Mucosa of gallbladder (tissue), 1 donor: Measurements from ENCODE around the gene FANCD2. TPM values are rescaled to one million over a fixed set of nuclear protein-coding genes. Genes with fewer than 3 reads are reported as not detected.
"Not testable (repeated sequence)": the region's sequence is repeated elsewhere in the genome, so short reads cannot be mapped to it uniquely, and the experiment has no call there.

Experiments used
- DNase-seq: peaks from one replicate; pipeline ENCODE4 v3.0.0-alpha.2; 2020; ENCODE audit warnings: low spot score
- total RNA-seq: library from RNA; stranded (reverse); gene quantifications from one replicate; pipeline ENCODE4 v1.2.1, GENCODE V29; 2021
- donor health status: DM: no; HTN: no; CAD: no.

Gene FANCD2
- total RNA-seq, 1 donor from 2014 or later, result 4.5 TPM

DNA sequence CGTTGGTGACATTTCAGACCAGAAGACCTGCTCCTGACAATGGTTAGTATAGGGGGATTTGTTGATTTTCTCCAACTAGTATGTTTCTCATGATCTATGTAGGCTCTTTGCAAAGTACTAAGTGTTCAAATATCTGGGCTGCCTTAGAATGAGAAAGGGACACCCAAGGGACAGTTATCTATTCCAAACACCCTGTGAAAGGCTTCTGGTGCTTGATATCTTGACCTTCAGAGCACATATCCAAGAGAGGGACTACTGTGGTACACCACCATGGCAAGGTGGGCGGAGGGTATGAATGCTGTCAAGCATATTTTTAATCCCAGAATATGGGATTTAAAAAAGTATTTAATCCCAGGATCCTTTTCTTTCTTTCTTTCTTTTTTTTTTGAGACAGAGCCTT is 80.7 kb downstream of the FANCD2 start:
- no peak for DNase-seq

GRCh38 chr3:10108091-10108490 is 81.9 kb downstream of the FANCD2 start, which contains the start of gene FANCD2OS:
Gene FANCD2OS (minus strand): TSS chr3:10108255. CDS start chr3:10104774, 3,481 bp downstream.
- no peak for DNase-seq

- DNase-seq, result peak; percentile 97
Measured at GRCh38 chr3:10115326-10116137, 89.3 kb downstream of the FANCD2 start, which contains the start of gene BRK1. Gene BRK1 (plus strand): TSS chr3:10115675. CDS start chr3:10115702, 27 bp downstream.

GRCh38 chr3:10116138-10116460 is 89.9 kb downstream of the FANCD2 start:
- no peak for DNase-seq

GRCh38 chr3:10116928-10117327 is 90.7 kb downstream of the FANCD2 start:
- no peak for DNase-seq

DNA sequence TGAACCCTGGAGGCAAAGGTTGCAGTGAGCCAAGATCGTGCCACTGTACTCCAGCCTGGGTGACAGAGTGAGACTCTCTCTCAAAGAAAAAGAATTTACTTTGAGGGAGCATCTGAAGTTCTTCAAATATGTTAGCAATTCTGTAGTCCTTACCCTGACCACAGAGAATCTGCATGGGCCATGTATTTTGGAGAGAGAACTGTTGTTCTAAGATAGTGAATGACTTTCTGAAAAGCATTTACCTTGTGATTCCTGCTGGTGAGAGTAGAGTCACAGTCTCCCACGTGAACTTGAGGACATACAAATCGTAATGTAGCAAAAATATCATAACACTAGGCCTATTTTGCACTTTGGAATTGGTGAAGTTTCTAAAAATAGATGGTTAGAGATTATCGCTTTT is 93.1 kb downstream of the FANCD2 start:
- no peak for DNase-seq

GRCh38 chr3:10121064-10121463 is 94.8 kb downstream of the FANCD2 start:
- DNase-seq, result no peak

GRCh38 chr3:10122724-10123123 is 96.5 kb downstream of the FANCD2 start:
- DNase-seq, result no peak

- not testable (repeated sequence) for DNase-seq
Measured at GRCh38 chr3:10135872-10136271, 109.6 kb downstream of the FANCD2 start.

DNA sequence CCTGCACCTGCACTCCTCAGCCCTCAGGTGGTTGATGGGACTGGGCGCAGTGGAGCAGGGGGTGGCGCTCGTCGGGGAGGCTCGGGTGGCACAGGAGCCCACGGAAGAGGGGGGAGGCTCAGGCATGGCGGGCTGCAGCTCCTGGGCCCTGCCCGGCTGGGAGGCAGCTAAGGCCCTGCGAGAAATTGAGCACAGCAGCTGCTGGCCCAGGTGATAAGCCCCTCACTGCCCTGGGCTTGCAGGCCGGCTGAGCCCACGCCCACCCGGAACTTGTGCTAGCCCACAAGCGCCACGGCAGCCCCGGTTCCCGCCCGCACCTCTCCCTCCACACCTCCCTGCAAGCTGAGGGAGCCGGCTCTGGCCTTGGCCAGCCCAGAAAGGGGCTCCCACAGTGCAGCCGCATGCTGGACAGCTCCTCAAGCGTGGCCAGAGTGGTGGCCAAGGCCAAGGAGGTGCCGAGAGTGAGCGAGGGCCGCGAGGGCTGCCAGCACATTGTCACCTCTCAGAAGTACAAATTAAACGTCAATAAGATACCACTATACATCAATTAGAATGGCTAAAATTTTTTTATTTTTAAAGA is 110.3 kb downstream of the FANCD2 start:
- DNase-seq, result no peak

- no peak for DNase-seq
Measured at GRCh38 chr3:10137178-10137577, 110.9 kb downstream of the FANCD2 start.

DNA sequence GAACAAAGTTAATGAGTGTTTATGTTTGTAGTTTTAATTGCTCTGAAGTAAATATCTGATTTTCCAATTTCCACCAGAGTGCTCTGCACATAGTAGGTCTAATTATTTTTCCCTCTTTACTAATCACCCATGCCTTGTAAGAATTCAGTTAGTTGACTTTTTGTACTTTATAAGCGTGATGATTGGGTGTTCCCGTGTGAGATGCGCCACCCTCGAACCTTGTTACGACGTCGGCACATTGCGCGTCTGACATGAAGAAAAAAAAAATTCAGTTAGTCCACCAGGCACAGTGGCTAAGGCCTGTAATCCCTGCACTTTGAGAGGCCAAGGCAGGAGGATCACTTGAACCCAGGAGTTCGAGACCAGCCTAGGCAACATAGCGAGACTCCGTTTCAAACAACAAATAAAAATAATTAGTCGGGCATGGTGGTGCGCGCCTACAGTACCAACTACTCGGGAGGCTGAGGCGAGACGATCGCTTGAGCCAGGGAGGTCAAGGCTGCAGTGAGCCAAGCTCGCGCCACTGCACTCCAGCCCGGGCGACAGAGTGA is 114.8 kb downstream of the FANCD2 start:
- no peak for DNase-seq

GRCh38 chr3:10142707-10143560 is 116.7 kb downstream of the FANCD2 start:
- DNase-seq, result no peak

DNA sequence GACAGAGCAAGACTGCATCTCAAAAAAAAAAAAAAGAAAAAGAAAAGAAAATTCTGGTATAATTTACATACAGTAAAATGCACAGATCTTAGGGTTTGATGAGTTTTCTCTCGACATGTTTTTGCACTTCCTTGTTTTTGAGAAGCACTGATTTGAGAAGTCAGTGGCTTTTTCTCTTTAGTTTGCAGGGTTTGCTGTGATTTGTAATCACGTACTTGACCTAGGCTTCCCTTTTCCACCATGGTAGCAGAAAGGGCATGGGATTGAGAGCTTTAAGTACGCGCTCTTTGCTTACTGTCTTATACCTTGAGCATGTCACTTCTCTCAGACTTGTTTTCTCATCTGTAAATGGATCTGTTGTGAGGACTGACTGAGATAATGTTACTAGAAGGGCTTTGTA is 119.4 kb downstream of the FANCD2 start:
- DNase-seq, result no peak

DNA sequence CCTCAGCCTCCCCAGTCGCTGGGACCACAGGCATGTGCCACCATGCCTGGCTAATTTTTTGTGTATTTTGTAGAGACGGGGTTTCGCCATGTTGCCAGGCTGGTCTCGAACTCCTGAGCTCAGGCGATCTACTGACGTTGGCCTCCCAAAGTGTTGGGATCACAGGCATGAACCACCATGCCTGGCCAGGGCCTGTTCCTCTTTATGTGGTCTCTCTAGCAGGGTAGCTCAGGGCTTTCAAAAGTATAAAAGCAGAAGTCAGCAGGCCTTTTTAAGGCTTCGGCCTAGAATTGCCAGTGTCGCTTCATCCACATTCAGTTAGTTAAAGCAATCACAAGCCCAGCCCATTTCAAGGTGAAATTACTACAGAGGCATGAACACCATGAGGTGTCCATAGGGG is 123.0 kb downstream of the FANCD2 start:
- no peak for DNase-seq

DNA sequence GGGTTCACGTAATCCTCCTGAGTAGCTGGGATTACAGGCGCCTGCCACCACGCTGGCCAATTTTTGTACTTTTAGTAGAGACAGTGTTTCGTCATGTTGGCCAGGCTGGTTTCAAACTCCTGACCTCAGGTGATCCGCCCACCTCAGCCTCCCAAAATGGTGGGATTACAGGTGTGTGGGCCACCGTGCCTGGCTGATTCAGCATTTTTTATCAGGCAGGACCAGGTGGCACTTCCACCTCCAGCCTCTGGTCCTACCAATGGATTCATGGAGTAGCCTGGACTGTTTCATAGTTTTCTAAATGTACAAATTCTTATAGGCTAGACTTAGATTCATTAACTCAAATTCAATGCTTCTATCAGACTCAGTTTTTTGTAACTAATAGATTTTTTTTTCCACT is 124.8 kb downstream of the FANCD2 start:
- no peak for DNase-seq

Other genes with a start within 250 kb of the FANCD2 start
- gene TADA3, start 234.0 kb upstream of the FANCD2 start, total RNA-seq, result 63.3 TPM
- 137 TPM for gene ARPC4, start 233.4 kb upstream of the FANCD2 start, total RNA-seq
- 62.8 TPM for gene TTLL3, start 216.2 kb upstream of the FANCD2 start, total RNA-seq
- gene RPUSD3, start 182.4 kb upstream of the FANCD2 start, total RNA-seq, result 37.5 TPM
- gene CIDEC, start 146.2 kb upstream of the FANCD2 start, total RNA-seq, result 5.0 TPM
- gene JAGN1, start 135.8 kb upstream of the FANCD2 start, total RNA-seq, result 30.7 TPM
- 91.5 TPM for gene IL17RE, start 123.6 kb upstream of the FANCD2 start, total RNA-seq
- 33.3 TPM for gene IL17RC, start 109.3 kb upstream of the FANCD2 start, total RNA-seq
- 116 TPM for gene CRELD1, start 92.6 kb upstream of the FANCD2 start, total RNA-seq
- 6.1 TPM for gene PRRT3, start 74.0 kb upstream of the FANCD2 start, total RNA-seq
- gene EMC3, start 39.6 kb upstream of the FANCD2 start, total RNA-seq, result 73.9 TPM
- gene FANCD2OS, start 81.8 kb downstream of the FANCD2 start, total RNA-seq, result not detected
- 126 TPM for gene BRK1, start 89.2 kb downstream of the FANCD2 start, total RNA-seq
- gene VHL, start 115.3 kb downstream of the FANCD2 start, total RNA-seq, result 47.2 TPM
- gene IRAK2, start 138.5 kb downstream of the FANCD2 start, total RNA-seq, result 2.7 TPM
- 39.1 TPM for gene TATDN2, start 222.0 kb downstream of the FANCD2 start, total RNA-seq